Measurements from ENCODE around the gene NECTIN1. TPM values are rescaled to one million over a fixed set of nuclear protein-coding genes. Genes with fewer than 3 reads are reported as not detected.

Gene NECTIN1
- total and polyA plus RNA-seq, 2 of the 4 experiments (the other 2 are of a cell fraction) = 2.3 to 4.2 TPM

DNA sequence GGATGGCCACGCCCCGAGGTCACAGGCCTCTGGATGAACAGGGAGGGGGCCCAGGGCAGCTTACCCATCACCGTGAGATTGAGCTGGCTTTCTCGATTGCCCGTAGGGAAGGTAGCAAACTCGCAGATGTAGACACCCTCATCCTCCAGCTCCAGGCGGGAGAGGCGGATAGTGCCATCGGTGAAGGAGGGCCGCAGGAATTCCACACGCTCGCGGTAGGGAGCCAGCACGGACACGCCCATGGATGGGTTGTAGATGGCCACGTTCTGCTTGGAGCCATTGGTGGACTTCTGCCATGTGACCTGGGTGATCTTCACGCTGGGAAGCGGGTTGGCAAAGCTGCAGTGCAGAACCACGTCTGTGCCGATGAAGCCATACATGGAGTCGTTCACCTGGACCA, 50.6 kb downstream of the NECTIN1 start:
- POLR2A ChIA-PET (ENCODE audit: unreplicated experiment) = no interaction called here
- Histone ChIP-seq H2BK5ac (ENCODE audit: low read depth, low read length, poor library complexity, severe bottlenecking) (no peak overlapping the region), H3K14ac (replicated peaks; ENCODE audit: low read depth, low read length) (no peak overlapping the region), H3K4me3 (ENCODE audit: insufficient read depth, low read depth, low read length) (no peak overlapping the region), H2AK5ac (ENCODE audit: low read depth, low read length) (0 out of 2 replicates have a peak overlapping the region, but pooled peaks have one; percentile 2), H4K91ac (ENCODE audit: insufficient read depth, low read depth, low read length) (no peak overlapping the region), H3K9ac (ENCODE audit: low read depth, low read length) (no peak overlapping the region), H3K36me3 (ENCODE audit: control insufficient read depth, insufficient read depth, low read length) (no peaks in the 10 kb centered on the region), H3K9me1 (ENCODE audit: insufficient read depth, low read length) (peaks cover 12% of the 10 kb centered on the region; the same call in 1 of the 2 replicates), H3K56ac (ENCODE audit: extremely low read depth, insufficient read depth, low read length) (no peak overlapping the region), H3K4me1 (ENCODE audit: control insufficient read depth, insufficient read depth, low read length) (peaks cover 9% of the 10 kb centered on the region), H3K79me1 (ENCODE audit: low read depth in 1 of 2, low read length in 2 of 2) (no peaks in the 10 kb centered on the region), H4K20me1 (ENCODE audit: insufficient read depth, low read length) (no peaks in the 10 kb centered on the region), H3K27ac (ENCODE audit: insufficient read depth, low read length) (no peak overlapping the region), H2AFZ (replicated peaks; ENCODE audit: low read length, poor library complexity) (no peak overlapping the region), H3K18ac (ENCODE audit: low read depth, low read length) (no peak overlapping the region), H3K9me3 (ENCODE audit: control insufficient read depth, insufficient read depth, low read length) (0 out of 2 replicates have a peak, but pooled peaks cover 2% of the 10 kb centered on the region), H3K4ac (ENCODE audit: low read depth, low read length) (no peak overlapping the region), H3K23ac (ENCODE audit: low read depth, low read length) (no peak overlapping the region), H2BK15ac (ENCODE audit: low read depth, low read length) (no peak overlapping the region), H4K5ac (ENCODE audit: low read depth, low read length) (no peak overlapping the region), H2BK20ac (ENCODE audit: low read depth, low read length) (no peak overlapping the region), H2AK9ac (replicated peaks; ENCODE audit: low read depth, low read length, poor library complexity) (no peak overlapping the region), H3K4me2 (ENCODE audit: low read depth, low read length) (no peak overlapping the region), H2BK120ac (ENCODE audit: low read depth, low read length) (no peak overlapping the region), H3K27me3 (ENCODE audit: control insufficient read depth, insufficient read depth, low read length) (no peaks in the 10 kb centered on the region), H4K8ac (ENCODE audit: low read depth in 2 of 2, low read length in 2 of 2) (no peak overlapping the region)
- ATAC-seq (ENCODE audit: low read depth) (no peak), DNase-seq (no peak)
- BruUV-seq (replicated peaks) = no TSS peak
- 97% methylated on average over 6 of the region's 21 CpGs; no CpG with 5 or more reads in 1 of the 2 experiments for WGBS, 2 experiments (ENCODE audit: extremely low coverage in 2 of 2, insufficient read length in 1 of 2)
- TF ChIP-seq RAD21 (IDR thresholded peaks at IDR 0.05; ENCODE audit: low read length) = no peak
- no peak for TF ChIP-seq MAFK (IDR thresholded peaks at IDR 0.05; ENCODE audit: low read depth, low read length)
- no peak for TF ChIP-seq CEBPB (IDR thresholded peaks at IDR 0.05; ENCODE audit: low read depth, low read length)
- no peak for TF ChIP-seq CTCF (conservative IDR thresholded peaks at IDR 0.05; ENCODE audit: low read depth, low read length)
- no peak for TF ChIP-seq SMC3 (IDR thresholded peaks at IDR 0.05; ENCODE audit: low read depth, low read length)
- no peak for TF ChIP-seq RFX5 (IDR thresholded peaks at IDR 0.05; ENCODE audit: low read depth, low read length)
- TF ChIP-seq FOS (IDR thresholded peaks at IDR 0.05; ENCODE audit: low read depth, low read length) = no peak
- TF ChIP-seq, protein P1, sequence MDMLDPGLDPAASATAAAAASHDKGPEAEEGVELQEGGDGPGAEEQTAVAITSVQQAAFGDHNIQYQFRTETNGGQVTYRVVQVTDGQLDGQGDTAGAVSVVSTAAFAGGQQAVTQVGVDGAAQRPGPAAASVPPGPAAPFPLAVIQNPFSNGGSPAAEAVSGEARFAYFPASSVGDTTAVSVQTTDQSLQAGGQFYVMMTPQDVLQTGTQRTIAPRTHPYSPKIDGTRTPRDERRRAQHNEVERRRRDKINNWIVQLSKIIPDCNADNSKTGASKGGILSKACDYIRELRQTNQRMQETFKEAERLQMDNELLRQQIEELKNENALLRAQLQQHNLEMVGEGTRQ (IDR thresholded peaks at IDR 0.05; ENCODE audit: low read depth, low read length) = no peak
- TF ChIP-seq RCOR1 (IDR thresholded peaks at IDR 0.05; ENCODE audit: insufficient replicate concordance, low read length) = no peak
- TF ChIP-seq MXI1 (IDR thresholded peaks at IDR 0.05; ENCODE audit: borderline replicate concordance, low read depth, low read length) = no peak
- TF ChIP-seq MAZ (IDR thresholded peaks at IDR 0.05; ENCODE audit: borderline replicate concordance, low read depth, low read length) = no peak
- TF ChIP-seq CHD1 (IDR thresholded peaks at IDR 0.05; ENCODE audit: low read depth, low read length) = no peak
- TF ChIP-seq ELK1 (IDR thresholded peaks at IDR 0.05; ENCODE audit: borderline replicate concordance, low read depth, low read length) = no peak
- CTCF ChIA-PET = no interaction called here
- dilution Hi-C loops (cut with HindIII; ENCODE audit: low sequenced_read_pairs, unreplicated experiment) (no loop called here), in situ Hi-C loops (cut with MboI; ENCODE audit: low sequenced_read_pairs) (no loop called here), intact Hi-C loops (cut with micrococcal nuclease) (no loop called here)

Measured in IMR-90 (cell line).